Measurements from ENCODE around the gene DHRS7B. TPM values are rescaled to one million over a fixed set of nuclear protein-coding genes. Genes with fewer than 3 reads are reported as not detected.

Gene DHRS7B
- total RNA-seq, 1 donor, result 15.2 TPM

DNA sequence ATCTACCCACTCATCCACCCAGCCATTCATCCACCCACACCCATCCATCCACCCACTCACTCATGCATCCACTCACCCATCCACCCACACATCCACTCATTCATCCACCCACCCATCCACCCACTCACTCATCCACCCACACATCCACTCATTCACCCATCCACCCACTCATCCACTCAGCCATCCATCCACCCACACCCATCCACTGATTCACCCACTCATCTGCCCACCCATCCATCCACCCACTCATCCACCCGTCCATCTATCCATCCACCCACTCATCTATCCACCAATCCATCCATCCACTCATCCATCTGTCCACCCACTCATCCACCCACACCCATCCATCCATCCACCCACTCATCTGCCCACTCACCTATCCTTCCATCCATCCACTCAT is 109.2 kb downstream of the DHRS7B start:
- no peak for DNase-seq (ENCODE audit: insufficient read length, low spot score, missing footprints)
- TF ChIP-seq, protein P1, sequence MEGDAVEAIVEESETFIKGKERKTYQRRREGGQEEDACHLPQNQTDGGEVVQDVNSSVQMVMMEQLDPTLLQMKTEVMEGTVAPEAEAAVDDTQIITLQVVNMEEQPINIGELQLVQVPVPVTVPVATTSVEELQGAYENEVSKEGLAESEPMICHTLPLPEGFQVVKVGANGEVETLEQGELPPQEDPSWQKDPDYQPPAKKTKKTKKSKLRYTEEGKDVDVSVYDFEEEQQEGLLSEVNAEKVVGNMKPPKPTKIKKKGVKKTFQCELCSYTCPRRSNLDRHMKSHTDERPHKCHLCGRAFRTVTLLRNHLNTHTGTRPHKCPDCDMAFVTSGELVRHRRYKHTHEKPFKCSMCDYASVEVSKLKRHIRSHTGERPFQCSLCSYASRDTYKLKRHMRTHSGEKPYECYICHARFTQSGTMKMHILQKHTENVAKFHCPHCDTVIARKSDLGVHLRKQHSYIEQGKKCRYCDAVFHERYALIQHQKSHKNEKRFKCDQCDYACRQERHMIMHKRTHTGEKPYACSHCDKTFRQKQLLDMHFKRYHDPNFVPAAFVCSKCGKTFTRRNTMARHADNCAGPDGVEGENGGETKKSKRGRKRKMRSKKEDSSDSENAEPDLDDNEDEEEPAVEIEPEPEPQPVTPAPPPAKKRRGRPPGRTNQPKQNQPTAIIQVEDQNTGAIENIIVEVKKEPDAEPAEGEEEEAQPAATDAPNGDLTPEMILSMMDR (IDR thresholded peaks at IDR 0.05; ENCODE audit: extremely low read depth, low read depth, low read length), result no peak
- H3K4me2 ChIP-seq (ENCODE audit: insufficient read depth, low read length), result no peak overlapping the region

DNA sequence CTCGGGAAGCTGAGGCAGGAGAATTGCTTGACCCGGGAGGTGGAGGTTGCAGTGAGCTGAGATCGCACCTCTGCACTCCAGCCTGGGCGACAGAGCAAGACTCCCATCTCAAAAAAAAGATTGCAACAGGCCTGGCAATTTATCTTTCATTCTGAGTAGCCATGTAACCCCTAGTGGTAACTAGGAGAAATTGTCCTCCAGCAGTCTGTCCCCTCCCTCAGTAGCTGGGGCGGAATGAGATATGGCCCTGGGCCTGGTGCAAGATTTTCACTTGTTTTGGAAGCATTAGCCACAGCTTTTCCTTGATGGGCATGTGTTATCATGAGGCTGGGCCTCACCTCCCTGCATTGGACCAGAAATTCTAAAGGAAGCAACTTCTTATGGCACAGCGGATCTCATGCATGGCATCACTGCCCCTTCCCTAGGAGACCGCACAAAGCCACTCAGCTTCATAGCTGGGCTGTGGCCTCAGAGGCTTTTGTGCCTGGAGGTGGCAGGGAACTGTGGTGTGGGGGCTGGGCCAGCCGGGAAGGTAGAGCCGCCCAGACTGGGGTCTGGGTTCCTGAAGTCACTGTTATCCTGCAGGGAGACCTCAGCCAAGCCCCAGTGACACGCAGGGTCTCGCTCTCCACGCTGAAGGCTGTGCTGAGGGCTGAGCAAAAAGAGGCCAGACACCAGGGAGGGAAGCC is 113.1 kb downstream of the DHRS7B start:
- Histone ChIP-seq H4K20me1 (ENCODE audit: insufficient read depth, low read length) (peaks cover 23% of the 10 kb centered on the region), H3K9me3 (ENCODE audit: low read depth, low read length) (no peaks in the 10 kb centered on the region), H3K36me3 (ENCODE audit: insufficient read depth, low read length) (no peaks in the 10 kb centered on the region), H3K79me2 (ENCODE audit: insufficient read depth, low read length) (no peaks in the 10 kb centered on the region), H3K27ac (ENCODE audit: low read depth, low read length) (no peak overlapping the region), H3K27me3 (ENCODE audit: insufficient read depth, low read length) (no peaks in the 10 kb centered on the region), H3K4me2 (ENCODE audit: insufficient read depth, low read length) (no peak overlapping the region), H3K4me3 (ENCODE audit: insufficient read depth, low read length) (no peak overlapping the region), H3K4me1 (ENCODE audit: insufficient read depth, low read length) (no peaks in the 10 kb centered on the region), H2AFZ (ENCODE audit: low read length) (no peak overlapping the region)
- TF ChIP-seq, protein P1 (IDR thresholded peaks at IDR 0.05; ENCODE audit: extremely low read depth, low read depth, low read length), result peak; percentile 47
- DNase-seq (ENCODE audit: insufficient read length, low spot score, missing footprints), result peak; percentile 94

More for the DNA sequence above, 109.2 kb downstream of the DHRS7B start:
- Histone ChIP-seq H4K20me1 (ENCODE audit: insufficient read depth, low read length) (peaks cover 8% of the 10 kb centered on the region), H2AFZ (ENCODE audit: low read length) (no peak overlapping the region), H3K4me1 (ENCODE audit: insufficient read depth, low read length) (no peaks in the 10 kb centered on the region), H3K79me2 (ENCODE audit: insufficient read depth, low read length) (no peaks in the 10 kb centered on the region), H3K27ac (ENCODE audit: low read depth, low read length) (no peak overlapping the region), H3K27me3 (ENCODE audit: insufficient read depth, low read length) (no peaks in the 10 kb centered on the region), H3K36me3 (ENCODE audit: insufficient read depth, low read length) (no peaks in the 10 kb centered on the region), H3K4me3 (ENCODE audit: insufficient read depth, low read length) (no peak overlapping the region), H3K9me3 (ENCODE audit: low read depth, low read length) (peaks cover 3% of the 10 kb centered on the region)

DNA sequence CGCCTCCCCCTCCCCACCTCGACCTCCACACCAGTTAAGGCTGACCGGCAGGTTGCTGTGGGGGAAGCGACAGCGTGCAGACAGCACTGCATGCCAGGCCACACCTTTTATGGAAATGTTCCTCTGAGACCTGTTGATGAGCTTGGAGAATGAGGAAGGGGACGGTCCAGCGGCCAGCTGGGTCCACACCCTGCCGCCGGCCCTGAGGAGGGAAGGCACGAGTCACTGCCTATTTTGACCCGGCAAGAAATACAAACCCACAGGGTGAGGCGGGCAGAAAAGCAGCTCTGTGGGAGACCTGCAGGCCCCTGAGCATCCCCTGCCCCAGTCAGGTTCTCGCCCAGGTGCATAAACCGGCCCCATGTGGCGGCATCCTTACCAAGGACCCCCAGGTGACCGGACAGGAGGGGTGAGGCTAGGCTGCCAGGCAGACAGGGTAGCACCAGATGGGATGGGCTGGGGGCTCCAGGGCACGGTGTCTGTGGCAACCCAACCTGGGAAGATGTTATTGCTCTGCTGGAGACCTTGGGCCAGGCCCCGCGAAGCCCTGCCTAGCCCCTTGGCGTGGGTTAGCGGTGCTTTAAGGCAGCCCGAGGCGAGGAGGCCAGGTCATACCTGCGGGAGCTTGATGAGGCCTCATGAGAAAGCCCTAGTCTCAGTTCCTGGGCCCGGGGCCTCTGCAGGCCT is 113.7 kb downstream of the DHRS7B start:
- no peak overlapping the region for H3K4me3 ChIP-seq (ENCODE audit: insufficient read depth, low read length)
- H2AFZ ChIP-seq (ENCODE audit: low read length), result no peak overlapping the region
- H3K4me2 ChIP-seq (ENCODE audit: insufficient read depth, low read length), result no peak overlapping the region
- no peak overlapping the region for H3K27ac ChIP-seq (ENCODE audit: low read depth, low read length)
- no peaks in the 10 kb centered on the region for H3K36me3 ChIP-seq (ENCODE audit: insufficient read depth, low read length)
- no peaks in the 10 kb centered on the region for H3K4me1 ChIP-seq (ENCODE audit: insufficient read depth, low read length)
- DNase-seq (ENCODE audit: insufficient read length, low spot score, missing footprints), result no peak
- no peaks in the 10 kb centered on the region for H3K9me3 ChIP-seq (ENCODE audit: low read depth, low read length)
- H3K79me2 ChIP-seq (ENCODE audit: insufficient read depth, low read length), result no peaks in the 10 kb centered on the region
- TF ChIP-seq, protein P1 (IDR thresholded peaks at IDR 0.05; ENCODE audit: extremely low read depth, low read depth, low read length), result no peak
- no peaks in the 10 kb centered on the region for H3K27me3 ChIP-seq (ENCODE audit: insufficient read depth, low read length)
- H4K20me1 ChIP-seq (ENCODE audit: insufficient read depth, low read length), result peaks cover 25% of the 10 kb centered on the region

Small RNA genes within 50 kb of the gene (small RNA-seq; reads per million reads assigned to genes)
- gene RN7SL426P, result not detected

Other genes with a start within 250 kb of the DHRS7B start
- 271 and 293 TPM in 2 replicates for gene USP22, start 84.0 kb upstream of the DHRS7B start, total RNA-seq
- gene TMEM11, start 87.2 kb downstream of the DHRS7B start, total RNA-seq, result 12.1 and 18.1 TPM in 2 replicates
- 13.0 and 15.2 TPM in 2 replicates for gene NATD1, start 126.4 kb downstream of the DHRS7B start, total RNA-seq
- 24.5 and 27.5 TPM in 2 replicates for gene MAP2K3, start 157.7 kb downstream of the DHRS7B start, total RNA-seq
- under 0.01 and 0.29 TPM in 2 replicates for gene KCNJ12, start 249.4 kb downstream of the DHRS7B start, total RNA-seq